HCT116 (cell line): Measurements from ENCODE around the gene PAX9.

Experiments
- CTCF ChIP-seq, 3 experiments: fragments of 200-600 bp in 1 of 3; sonication (generic) in 1 of 3; IDR thresholded peaks in 2 of 3; conservative IDR thresholded peaks in 1 of 3; 2 replicates each; pipeline ENCODE4 v1.5.1; 2012 to 2017; ENCODE audit warnings: low read depth in 2 of 3, low read length in 2 of 3, antibody characterized with exemption in 1 of 3, borderline replicate concordance in 1 of 3, control low read depth in 1 of 3, mild to moderate bottlenecking in 1 of 3, mixed read lengths in 1 of 3, mixed run types in 1 of 3, moderate library complexity in 1 of 3; ENCODE audit not compliant: insufficient read depth in 1 of 3
- EZH2phosphoT487 ChIP-seq: fragments of 200-600 bp; IDR thresholded peaks from 2 replicates; pipeline ENCODE4 v1.6.1; 2018; ENCODE audit warnings: antibody characterized with exemption, borderline replicate concordance
- SIN3A ChIP-seq: IDR thresholded peaks from 2 replicates; pipeline ENCODE4 v1.6.1; 2012; ENCODE audit warnings: low read depth
- YY1 ChIP-seq: IDR thresholded peaks from 2 replicates; pipeline ENCODE4 v1.6.1; 2011; ENCODE audit warnings: low read length, low read depth, moderate library complexity, mild to moderate bottlenecking; ENCODE audit not compliant: insufficient replicate concordance; ENCODE audit errors: extremely low read depth

- TF ChIP-seq CTCF (IDR thresholded peaks at IDR 0.05 in 2 of 3, conservative IDR thresholded peaks at IDR 0.05 in 1 of 3; ENCODE audit: borderline replicate concordance in 1 of 3, insufficient read depth in 1 of 3, low read depth in 2 of 3, low read length in 2 of 3) (no peak), EZH2phosphoT487 (no peak), YY1 (no peak), SIN3A (no peak)
Measured at GRCh38 chr14:36659822-36660735, 1.6 kb upstream of the PAX9 start.
